ENCODE data around the gene DCXR.

Gene DCXR

GRCh38 chr17:82022310-82022980, 15.1 kb downstream of the DCXR start, which contains the start of gene CENPX:
Gene CENPX (minus strand): TSS chr17:82022878. CDS start chr17:82022861, 17 bp downstream.
- Histone ChIP-seq H2BK120ac (ENCODE audit: low read depth, low read length) (peak within 1 kb of the TSS; percentile 58), H2AFZ (ENCODE audit: low read depth, low read length) (peak within 1 kb of the TSS; percentile 93), H3K27me3 (ENCODE audit: control insufficient read depth in 1 of 2, insufficient read depth in 1 of 2, low read length in 2 of 2) (no peaks in the 10 kb centered on the region), H2BK12ac (ENCODE audit: low read length in 2 of 2) (peak within 1 kb of the TSS in 1 of 2 experiments; percentile 67), H3K4me2 (ENCODE audit: low read length, poor library complexity, severe bottlenecking) (peak within 1 kb of the TSS; percentile 96), H2AK5ac (ENCODE audit: low read length, severe bottlenecking) (peak within 1 kb of the TSS; percentile 38), H3K27ac (ENCODE audit: low read length, poor library complexity, severe bottlenecking) (no peak within 1 kb of the TSS), H4K8ac (ENCODE audit: low read length) (peak within 1 kb of the TSS; percentile 45), H3K9ac (ENCODE audit: low read length) (peak within 1 kb of the TSS; percentile 89), H3K79me1 (replicated peaks; ENCODE audit: low read length, poor library complexity, severe bottlenecking) (peaks cover 34% of the 10 kb centered on the region), H2BK5ac (ENCODE audit: low read depth, low read length, poor library complexity, severe bottlenecking) (no peak within 1 kb of the TSS), H4K91ac (ENCODE audit: low read length) (peak within 1 kb of the TSS; percentile 80), H3K4me1 (ENCODE audit: control insufficient read depth, insufficient read depth, low read depth, low read length) (peaks cover 38% of the 10 kb centered on the region), H3K4me3 (ENCODE audit: insufficient read depth in 1 of 2, low read depth in 1 of 2, low read length in 2 of 2) (peak within 1 kb of the TSS; percentile 90 to 93), H3K18ac (ENCODE audit: low read depth in 1 of 2, low read length in 2 of 2) (peak within 1 kb of the TSS; percentile 50 to 88), H3K36me3 (ENCODE audit: control insufficient read depth in 1 of 2, insufficient read depth in 2 of 2, low read depth in 1 of 2, low read length in 2 of 2) (peaks cover 11 to 48% of the 10 kb centered on the region in 2 experiments), H3K23ac (ENCODE audit: low read length in 2 of 2) (peak within 1 kb of the TSS in 1 of 2 experiments; percentile 87), H3K9me3 (ENCODE audit: control insufficient read depth, low read length) (no peaks in the 10 kb centered on the region), H3K14ac (ENCODE audit: low read length in 2 of 2) (peak within 1 kb of the TSS in 1 of 2 experiments; percentile 95), H2BK15ac (ENCODE audit: low read depth, poor library complexity, severe bottlenecking) (no peak within 1 kb of the TSS), H3K4ac (ENCODE audit: low read depth in 1 of 2, low read length in 2 of 2) (peak within 1 kb of the TSS; percentile 63 to 71)
- 1% methylated on average over 57 of the region's 64 CpGs for WGBS
- no peak for DNase-seq

- Histone ChIP-seq H3K14ac (ENCODE audit: low read length in 2 of 2) (peak overlapping the region in 1 of 2 experiments; percentile 94), H4K8ac (ENCODE audit: low read length) (no peak overlapping the region), H3K36me3 (ENCODE audit: control insufficient read depth in 1 of 2, insufficient read depth in 2 of 2, low read depth in 1 of 2, low read length in 2 of 2) (peaks cover 15 to 48% of the 10 kb centered on the region in 2 experiments), H3K23ac (ENCODE audit: low read length in 2 of 2) (no peak overlapping the region), H3K18ac (ENCODE audit: low read depth in 1 of 2, low read length in 2 of 2) (peak overlapping the region; percentile 14 to 88), H2AK5ac (ENCODE audit: low read length, severe bottlenecking) (peak overlapping the region; percentile 38), H3K4me1 (ENCODE audit: control insufficient read depth, insufficient read depth, low read depth, low read length) (peaks cover 38% of the 10 kb centered on the region), H2BK5ac (ENCODE audit: low read depth, low read length, poor library complexity, severe bottlenecking) (no peak overlapping the region), H3K4me3 (ENCODE audit: insufficient read depth in 1 of 2, low read depth in 1 of 2, low read length in 2 of 2) (peak overlapping the region; percentile 90 to 93), H4K91ac (ENCODE audit: low read length) (peak overlapping the region; percentile 54), H3K9me3 (ENCODE audit: control insufficient read depth, low read length) (no peaks in the 10 kb centered on the region), H3K9ac (ENCODE audit: low read length) (peak overlapping the region; percentile 89), H2AFZ (ENCODE audit: low read depth, low read length) (peak overlapping the region; percentile 93), H3K79me1 (replicated peaks; ENCODE audit: low read length, poor library complexity, severe bottlenecking) (peaks cover 34% of the 10 kb centered on the region), H3K27ac (ENCODE audit: low read length, poor library complexity, severe bottlenecking) (no peak overlapping the region), H2BK12ac (ENCODE audit: low read length in 2 of 2) (no peak overlapping the region), H3K27me3 (ENCODE audit: control insufficient read depth in 1 of 2, insufficient read depth in 1 of 2, low read length in 2 of 2) (no peaks in the 10 kb centered on the region), H3K4ac (ENCODE audit: low read depth in 1 of 2, low read length in 2 of 2) (peak overlapping the region in 1 of 2 experiments; percentile 17), H2BK120ac (ENCODE audit: low read depth, low read length) (peak overlapping the region; percentile 58), H2BK15ac (ENCODE audit: low read depth, poor library complexity, severe bottlenecking) (no peak overlapping the region), H3K4me2 (ENCODE audit: low read length, poor library complexity, severe bottlenecking) (peak overlapping the region; percentile 94)
- peak; percentile 17 for DNase-seq
- WGBS: 31% methylated on average over 10 of the region's 10 CpGs
These were observed 15.6 kb downstream of the DCXR start for GRCh38 chr17:82021900-82022309.

- Histone ChIP-seq H3K23ac (ENCODE audit: low read length in 2 of 2) (peak overlapping the region in 1 of 2 experiments; percentile 27), H4K91ac (ENCODE audit: low read length) (peak overlapping the region; percentile 3), H3K9ac (ENCODE audit: low read length) (peak overlapping the region; percentile 89), H2BK120ac (ENCODE audit: low read depth, low read length) (no peak overlapping the region), H2BK5ac (ENCODE audit: low read depth, low read length, poor library complexity, severe bottlenecking) (no peak overlapping the region), H3K9me3 (ENCODE audit: control insufficient read depth, low read length) (no peaks in the 10 kb centered on the region), H2BK12ac (ENCODE audit: low read length in 2 of 2) (peak overlapping the region in 1 of 2 experiments; percentile 32), H3K4me3 (ENCODE audit: insufficient read depth in 1 of 2, low read depth in 1 of 2, low read length in 2 of 2) (peak overlapping the region in 1 of 2 experiments; percentile 93), H4K8ac (ENCODE audit: low read length) (no peak overlapping the region), H3K4me1 (ENCODE audit: control insufficient read depth, insufficient read depth, low read depth, low read length) (peaks cover 39% of the 10 kb centered on the region), H3K27me3 (ENCODE audit: control insufficient read depth in 1 of 2, insufficient read depth in 1 of 2, low read length in 2 of 2) (no peaks in the 10 kb centered on the region), H3K79me1 (replicated peaks; ENCODE audit: low read length, poor library complexity, severe bottlenecking) (peaks cover 34% of the 10 kb centered on the region), H3K18ac (ENCODE audit: low read depth in 1 of 2, low read length in 2 of 2) (no peak overlapping the region), H3K27ac (ENCODE audit: low read length, poor library complexity, severe bottlenecking) (no peak overlapping the region), H2BK15ac (ENCODE audit: low read depth, poor library complexity, severe bottlenecking) (no peak overlapping the region), H2AFZ (ENCODE audit: low read depth, low read length) (no peak overlapping the region), H3K14ac (ENCODE audit: low read length in 2 of 2) (no peak overlapping the region), H3K36me3 (ENCODE audit: control insufficient read depth in 1 of 2, insufficient read depth in 2 of 2, low read depth in 1 of 2, low read length in 2 of 2) (peaks cover 15 to 51% of the 10 kb centered on the region in 2 experiments), H3K4ac (ENCODE audit: low read depth in 1 of 2, low read length in 2 of 2) (no peak overlapping the region), H2AK5ac (ENCODE audit: low read length, severe bottlenecking) (no peak overlapping the region), H3K4me2 (ENCODE audit: low read length, poor library complexity, severe bottlenecking) (peak overlapping the region; percentile 94)
- WGBS: 81% methylated on average over 25 of the region's 25 CpGs
- DNase-seq: peak; percentile 75
These were observed 16.2 kb downstream of the DCXR start for GRCh38 chr17:82021107-82021899.

Measured in mesenchymal stem cell (in vitro differentiated cells and primary cell).